ENCODE data around the gene RANBP17. TPM values are rescaled to one million over a fixed set of nuclear protein-coding genes. Genes with fewer than 3 reads are reported as not detected.
A peak's percentile ranks its signal among the peaks of the same experiment; 100 is the strongest.

RANBP17 gene
- polyA plus RNA-seq, 1 of the 3 experiments (the other 2 are of a cell fraction) = 6.0 TPM

GRCh38 chr5:171155621-171156020 lies 293.8 kb downstream of the RANBP17 start:
- Histone ChIP-seq H3K79me2 (ENCODE audit: insufficient read depth) (no peaks in the 10 kb centered on the region), H3K9me2 (no peaks in the 10 kb centered on the region), H3K9ac (no peak overlapping the region), H4K20me1 (ENCODE audit: insufficient read depth) (no peaks in the 10 kb centered on the region), H2AFZ (ENCODE audit: low read depth) (peak overlapping the region; percentile 39; the same call in 1 of the 2 replicates), H3K27me3 (ENCODE audit: insufficient read depth) (no peaks in the 10 kb centered on the region), H3F3A (replicated peaks; ENCODE audit: insufficient read depth) (peaks cover 3% of the 10 kb centered on the region), H3K36me3 (replicated peaks in 1 of 2; ENCODE audit: control insufficient read depth in 1 of 2, insufficient read depth in 2 of 2, low read length in 1 of 2) (no peaks in the 10 kb centered on the region), H3K4me3 (ENCODE audit: low read depth in 2 of 2, low read length in 1 of 2) (no peak overlapping the region), H3K27ac (ENCODE audit: low read depth in 2 of 2, low read length in 1 of 2) (peak overlapping the region; percentile 12 to 96; a peak in 3 of 4 replicates), H3K9me3 (no peaks in the 10 kb centered on the region), H3K4me2 (peak overlapping the region; percentile 1; the same call in 1 of the 2 replicates), H3K4me1 (ENCODE audit: control insufficient read depth in 1 of 2, insufficient read depth in 2 of 2, low read depth in 1 of 2, low read length in 1 of 2) (peaks cover 11 to 25% of the 10 kb centered on the region in 2 experiments; a peak in 3 of 4 replicates)
- DNase-seq = no peak
- ChIA-PET POLR2A (no interaction called here), CTCF (interaction anchor here (1.1 kb wide), 1 partner anchor 187 kb away, joined by 3 read pairs; no protein-coding TSS in a partner anchor)
- TF ChIP-seq USF1 (IDR thresholded peaks at IDR 0.05; ENCODE audit: borderline replicate concordance, low read depth) (no peak), SIN3A (IDR thresholded peaks at IDR 0.05; ENCODE audit: borderline replicate concordance, low read depth, low read length) (no peak), JUND (IDR thresholded peaks at IDR 0.05) (peak; percentile 20; the same call in 1 of the 2 replicates), TEAD4 (IDR thresholded peaks at IDR 0.05; ENCODE audit: borderline replicate concordance, insufficient read depth) (no peak), GABPA (IDR thresholded peaks at IDR 0.05; ENCODE audit: low read depth) (no peak), EZH2phosphoT487 (IDR thresholded peaks at IDR 0.05; ENCODE audit: borderline replicate concordance, low read depth) (no peak), FOSL2 (IDR thresholded peaks at IDR 0.05; ENCODE audit: borderline replicate concordance, low read depth) (peak; percentile 43; the same call in 1 of the 2 replicates)
- WGBS (ENCODE audit: low lambda C conversion rate) = 91% methylated on average over 1 of the region's 1 CpG

- 80% methylated on average over 2 of the region's 2 CpGs for WGBS (ENCODE audit: low lambda C conversion rate)
- Histone ChIP-seq H3K4me3 (ENCODE audit: low read depth in 2 of 2, low read length in 1 of 2) (no peak overlapping the region), H3K27me3 (ENCODE audit: insufficient read depth) (no peaks in the 10 kb centered on the region), H3K79me2 (ENCODE audit: insufficient read depth) (no peaks in the 10 kb centered on the region), H3K27ac (ENCODE audit: low read depth in 2 of 2, low read length in 1 of 2) (peak overlapping the region in 1 of 2 experiments; percentile 96; a peak in 2 of 4 replicates), H2AFZ (ENCODE audit: low read depth) (no peak overlapping the region), H3K9me2 (no peaks in the 10 kb centered on the region), H3K36me3 (replicated peaks in 1 of 2; ENCODE audit: control insufficient read depth in 1 of 2, insufficient read depth in 2 of 2, low read length in 1 of 2) (no peaks in the 10 kb centered on the region), H3K9me3 (no peaks in the 10 kb centered on the region), H3K9ac (no peak overlapping the region), H3F3A (replicated peaks; ENCODE audit: insufficient read depth) (peaks cover 3% of the 10 kb centered on the region), H3K4me1 (ENCODE audit: control insufficient read depth in 1 of 2, insufficient read depth in 2 of 2, low read depth in 1 of 2, low read length in 1 of 2) (peaks cover 11 to 27% of the 10 kb centered on the region in 2 experiments; a peak in 3 of 4 replicates), H4K20me1 (ENCODE audit: insufficient read depth) (no peaks in the 10 kb centered on the region), H3K4me2 (no peak overlapping the region)
- CTCF ChIA-PET = interaction anchor here (0.8 to 1.3 kb wide), 3 partner anchors 44 to 170 kb away, joined by 4 read pairs; no protein-coding TSS in a partner anchor
- TF ChIP-seq GABPA (IDR thresholded peaks at IDR 0.05; ENCODE audit: low read depth) (no peak), GATA2 (CRISPR knock-in tag; IDR thresholded peaks at IDR 0.05) (no peak), ZBTB33 (IDR thresholded peaks at IDR 0.05; ENCODE audit: borderline replicate concordance, low read depth) (no peak), SMC3 (IDR thresholded peaks at IDR 0.05; ENCODE audit: low read depth, low read length) (no peak), TCF12 (IDR thresholded peaks at IDR 0.05) (no peak), FOSL2 (IDR thresholded peaks at IDR 0.05; ENCODE audit: borderline replicate concordance, low read depth) (no peak)
- POLR2A ChIA-PET = interaction anchor here (1.0 to 1.1 kb wide), 2 partner anchors 63 to 152 kb away, joined by 4 read pairs; partner anchors contain the start of gene TLX3
- no peak for DNase-seq
These were observed 295.5 kb downstream of the RANBP17 start for GRCh38 chr5:171157276-171157675.

Data from SK-N-SH (cell line).